ENCODE data around the gene KRT79. TPM values are rescaled to one million over a fixed set of nuclear protein-coding genes. Genes with fewer than 3 reads are reported as not detected.

Gene KRT79
- total RNA-seq, 1 experiment from 2014 or later: not detected

GRCh38 chr12:52873513-52873831 is 39.4 kb upstream of the KRT79 start:
- intact Hi-C loops (cut with micrococcal nuclease; ENCODE audit: unreplicated experiment): loop anchor here (5.0 kb wide), 1 partner anchor 206 kb away; no protein-coding TSS in a partner anchor
- Mint-ChIP-seq H3K4me3 (ENCODE audit: low read depth, unreplicated experiment) (peak overlapping the region; percentile 64), H3K9me3 (ENCODE audit: low read depth, unreplicated experiment) (no peaks in the 10 kb centered on the region), H3K27ac (ENCODE audit: unreplicated experiment) (peak overlapping the region; percentile 99), H3K36me3 (ENCODE audit: insufficient read depth, unreplicated experiment) (peaks cover 17% of the 10 kb centered on the region), H3K27me3 (ENCODE audit: unreplicated experiment) (no peaks in the 10 kb centered on the region), H3K4me1 (ENCODE audit: low read depth, unreplicated experiment) (peaks cover 77% of the 10 kb centered on the region)
- TF ChIP-seq, protein P1, sequence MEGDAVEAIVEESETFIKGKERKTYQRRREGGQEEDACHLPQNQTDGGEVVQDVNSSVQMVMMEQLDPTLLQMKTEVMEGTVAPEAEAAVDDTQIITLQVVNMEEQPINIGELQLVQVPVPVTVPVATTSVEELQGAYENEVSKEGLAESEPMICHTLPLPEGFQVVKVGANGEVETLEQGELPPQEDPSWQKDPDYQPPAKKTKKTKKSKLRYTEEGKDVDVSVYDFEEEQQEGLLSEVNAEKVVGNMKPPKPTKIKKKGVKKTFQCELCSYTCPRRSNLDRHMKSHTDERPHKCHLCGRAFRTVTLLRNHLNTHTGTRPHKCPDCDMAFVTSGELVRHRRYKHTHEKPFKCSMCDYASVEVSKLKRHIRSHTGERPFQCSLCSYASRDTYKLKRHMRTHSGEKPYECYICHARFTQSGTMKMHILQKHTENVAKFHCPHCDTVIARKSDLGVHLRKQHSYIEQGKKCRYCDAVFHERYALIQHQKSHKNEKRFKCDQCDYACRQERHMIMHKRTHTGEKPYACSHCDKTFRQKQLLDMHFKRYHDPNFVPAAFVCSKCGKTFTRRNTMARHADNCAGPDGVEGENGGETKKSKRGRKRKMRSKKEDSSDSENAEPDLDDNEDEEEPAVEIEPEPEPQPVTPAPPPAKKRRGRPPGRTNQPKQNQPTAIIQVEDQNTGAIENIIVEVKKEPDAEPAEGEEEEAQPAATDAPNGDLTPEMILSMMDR (IDR thresholded peaks at IDR 0.05; ENCODE audit: unreplicated experiment): no peak
- DNase-seq: no peak
- CTCF ChIA-PET: interaction anchor here (0.5 to 2.2 kb wide), 6 partner anchors 8 to 493 kb away, joined by 3 to 6 read pairs (median 3); no protein-coding TSS in a partner anchor
- no TSS peak for BruUV-seq (replicated peaks)

GRCh38 chr12:52872644-52873389 is 38.7 kb upstream of the KRT79 start:
- Mint-ChIP-seq H3K36me3 (ENCODE audit: insufficient read depth, unreplicated experiment) (peaks cover 17% of the 10 kb centered on the region), H3K4me3 (ENCODE audit: low read depth, unreplicated experiment) (peak overlapping the region; percentile 64), H3K27me3 (ENCODE audit: unreplicated experiment) (no peaks in the 10 kb centered on the region), H3K27ac (ENCODE audit: unreplicated experiment) (peak overlapping the region; percentile 99), H3K4me1 (ENCODE audit: low read depth, unreplicated experiment) (peaks cover 79% of the 10 kb centered on the region), H3K9me3 (ENCODE audit: low read depth, unreplicated experiment) (no peaks in the 10 kb centered on the region)
- no peak for DNase-seq
- CTCF ChIA-PET: interaction anchor here (1.4 to 2.2 kb wide), 2 partner anchors 108 to 493 kb away, joined by 3 to 6 read pairs; no protein-coding TSS in a partner anchor
- intact Hi-C loops (cut with micrococcal nuclease; ENCODE audit: unreplicated experiment): loop anchor here (5.0 kb wide), 1 partner anchor 206 kb away; no protein-coding TSS in a partner anchor
- TF ChIP-seq, protein P1 (IDR thresholded peaks at IDR 0.05; ENCODE audit: unreplicated experiment): no peak
- BruUV-seq (replicated peaks): no TSS peak

DNA sequence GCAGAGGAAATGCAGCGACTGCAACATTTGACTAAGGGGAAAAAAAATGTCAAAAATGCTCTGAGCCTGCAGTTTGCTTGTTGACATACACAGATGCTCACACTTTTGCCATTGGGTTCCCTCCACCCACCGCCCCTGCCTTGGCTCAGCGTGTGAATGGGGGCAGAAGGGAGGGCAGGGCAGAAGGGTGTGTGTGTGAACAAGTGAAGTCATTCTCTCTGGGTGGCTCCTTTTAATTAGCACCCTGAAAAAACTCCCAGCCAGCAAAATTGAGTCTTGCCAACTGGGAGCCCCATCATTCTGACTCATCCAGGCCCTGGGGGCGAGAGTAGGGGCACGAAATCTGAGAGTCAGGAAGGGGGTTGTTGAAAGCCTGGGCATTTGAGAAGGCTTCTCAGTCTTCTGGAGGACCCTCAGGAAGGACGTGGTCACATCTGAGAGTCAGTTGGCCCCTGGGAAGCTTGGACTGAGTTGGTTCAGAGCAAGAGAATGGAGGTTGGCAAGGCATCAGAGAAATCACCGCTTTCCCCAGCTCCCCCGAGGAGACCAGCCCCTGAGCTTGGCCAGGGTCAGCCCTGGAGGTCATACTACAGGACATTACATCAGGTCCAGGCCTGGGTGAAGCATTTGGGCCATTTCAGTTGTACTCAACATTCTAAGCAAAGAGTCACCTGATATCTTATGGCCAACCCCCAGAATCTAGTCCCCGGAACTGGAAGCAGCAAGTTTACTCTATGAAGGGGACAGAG is 37.4 kb upstream of the KRT79 start:
- H3K4me3 Mint-ChIP-seq (ENCODE audit: low read depth, unreplicated experiment): no peak overlapping the region
- intact Hi-C loops (cut with micrococcal nuclease; ENCODE audit: unreplicated experiment): loop anchor here (2.0 to 5.0 kb wide), 3 partner anchors 204 to 499 kb away; no protein-coding TSS in a partner anchor
- no peaks in the 10 kb centered on the region for H3K27me3 Mint-ChIP-seq (ENCODE audit: unreplicated experiment)
- TF ChIP-seq, protein P1 (IDR thresholded peaks at IDR 0.05; ENCODE audit: unreplicated experiment): no peak
- peak; percentile 54 for DNase-seq
- no TSS peak for BruUV-seq (replicated peaks)
- H3K9me3 Mint-ChIP-seq (ENCODE audit: low read depth, unreplicated experiment): no peaks in the 10 kb centered on the region
- H3K36me3 Mint-ChIP-seq (ENCODE audit: insufficient read depth, unreplicated experiment): peaks cover 17% of the 10 kb centered on the region
- CTCF ChIA-PET: interaction anchor here (1.4 kb wide), 2 partner anchors 8 to 475 kb away, joined by 7 to 9 read pairs; no protein-coding TSS in a partner anchor
- peak overlapping the region; percentile 99 for H3K27ac Mint-ChIP-seq (ENCODE audit: unreplicated experiment)
- H3K4me1 Mint-ChIP-seq (ENCODE audit: low read depth, unreplicated experiment): peaks cover 76% of the 10 kb centered on the region

GRCh38 chr12:52870361-52871290 is 36.5 kb upstream of the KRT79 start:
- peaks cover 17% of the 10 kb centered on the region for H3K36me3 Mint-ChIP-seq (ENCODE audit: insufficient read depth, unreplicated experiment)
- H3K9me3 Mint-ChIP-seq (ENCODE audit: low read depth, unreplicated experiment): no peaks in the 10 kb centered on the region
- H3K27me3 Mint-ChIP-seq (ENCODE audit: unreplicated experiment): no peaks in the 10 kb centered on the region
- TF ChIP-seq, protein P1 (IDR thresholded peaks at IDR 0.05; ENCODE audit: unreplicated experiment): peak; percentile 39
- intact Hi-C loops (cut with micrococcal nuclease; ENCODE audit: unreplicated experiment): loop anchor here (2.0 to 5.0 kb wide), 3 partner anchors 203 to 498 kb away; no protein-coding TSS in a partner anchor
- DNase-seq: peak; percentile 81
- CTCF ChIA-PET: interaction anchor here (0.6 to 1.4 kb wide), 8 partner anchors 9 to 711 kb away, joined by 3 to 9 read pairs (median 5); no protein-coding TSS in a partner anchor
- H3K4me1 Mint-ChIP-seq (ENCODE audit: low read depth, unreplicated experiment): peaks cover 67% of the 10 kb centered on the region
- H3K27ac Mint-ChIP-seq (ENCODE audit: unreplicated experiment): peak overlapping the region; percentile 99
- BruUV-seq (replicated peaks): no TSS peak
- H3K4me3 Mint-ChIP-seq (ENCODE audit: low read depth, unreplicated experiment): no peak overlapping the region
